ENCODE data around the gene HLA-DMA.
A peak's percentile ranks its signal among the peaks of the same experiment; 100 is the strongest.

Gene HLA-DMA

GRCh38 chr6:32964776-32965175, 11.9 kb upstream of the HLA-DMA start:
- no peak for TF ChIP-seq CTCF (IDR thresholded peaks at IDR 0.05; ENCODE audit: low read length, missing control alignments)
- no peak for DNase-seq (ENCODE audit: low read depth)
- no peak overlapping the region for H3K4me3 ChIP-seq (replicated peaks; ENCODE audit: low read depth, low read length)

DNA sequence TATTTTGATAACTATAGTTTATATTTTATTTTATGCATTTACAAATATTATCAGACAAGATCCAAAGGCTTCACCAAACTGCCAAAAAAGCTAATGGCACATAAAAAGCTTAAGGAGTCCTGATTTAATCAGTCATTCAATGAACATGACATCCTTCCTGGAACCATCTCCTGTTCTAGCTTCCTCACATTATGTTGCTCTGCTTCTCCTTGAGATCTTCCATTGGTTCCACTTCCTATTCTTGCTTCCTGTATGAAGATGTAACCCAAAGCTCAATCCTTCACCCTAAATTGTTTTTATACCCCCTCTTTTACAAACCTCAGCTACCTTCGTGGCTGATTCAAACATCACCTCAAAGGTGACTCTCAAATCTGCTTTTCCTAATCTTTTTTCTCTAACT, 11.0 kb upstream of the HLA-DMA start:
- TF ChIP-seq CTCF (IDR thresholded peaks at IDR 0.05; ENCODE audit: low read length, missing control alignments), result no peak

GRCh38 chr6:32962213-32962826, 9.4 kb upstream of the HLA-DMA start:
- DNase-seq (ENCODE audit: low read depth), result no peak
- TF ChIP-seq CTCF (IDR thresholded peaks at IDR 0.05; ENCODE audit: low read length, missing control alignments), result no peak
- no peak overlapping the region for H3K4me3 ChIP-seq (replicated peaks; ENCODE audit: low read depth, low read length)

More for the DNA sequence above, 11.0 kb upstream of the HLA-DMA start:
- DNase-seq (ENCODE audit: low read depth), result no peak
- no peak overlapping the region for H3K4me3 ChIP-seq (replicated peaks; ENCODE audit: low read depth, low read length)

DNA sequence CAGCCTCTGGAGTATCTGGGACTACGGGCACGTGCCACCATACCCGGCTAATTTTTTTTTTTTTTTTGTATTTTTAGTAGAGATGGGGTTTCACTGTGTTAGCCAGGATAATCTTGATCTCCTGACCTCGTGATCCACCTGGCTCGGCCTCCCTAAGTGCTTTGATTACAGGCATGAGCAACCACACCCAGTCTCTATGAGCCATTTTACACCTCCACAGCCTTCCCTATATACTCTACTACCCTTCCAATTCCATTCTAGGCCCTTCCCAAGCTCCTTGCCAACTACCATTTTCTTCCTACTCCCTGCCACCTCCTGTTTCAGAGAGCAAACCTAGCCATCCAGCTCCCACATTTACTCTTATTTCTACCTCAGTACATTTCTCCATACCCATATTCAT, 7.7 kb upstream of the HLA-DMA start:
- no peak overlapping the region for H3K4me3 ChIP-seq (replicated peaks; ENCODE audit: low read depth, low read length)
- no peak for DNase-seq (ENCODE audit: low read depth)
- TF ChIP-seq CTCF (IDR thresholded peaks at IDR 0.05; ENCODE audit: low read length, missing control alignments), result no peak

DNA sequence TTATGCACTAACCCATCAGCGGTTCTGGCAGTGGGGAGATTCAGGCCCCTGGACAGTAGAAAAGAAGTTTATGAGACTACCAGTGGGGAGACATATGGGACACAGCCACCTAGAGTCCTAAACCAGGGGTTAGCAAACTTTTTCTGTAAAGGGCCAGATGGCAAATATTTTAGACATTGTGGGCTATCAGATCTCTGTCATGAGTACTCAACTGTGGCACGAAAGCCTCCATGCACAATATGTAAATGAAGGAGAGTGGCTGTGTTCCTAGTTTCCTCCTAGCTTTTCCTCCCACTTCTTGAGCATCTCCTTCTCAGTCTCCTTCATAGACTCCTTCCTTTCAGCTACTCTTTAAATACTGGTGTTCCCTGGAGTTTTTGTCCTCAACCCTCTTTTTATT, 3.3 kb upstream of the HLA-DMA start:
- H3K4me3 ChIP-seq (replicated peaks; ENCODE audit: low read depth, low read length), result no peak overlapping the region
- no peak for DNase-seq (ENCODE audit: low read depth)

DNA sequence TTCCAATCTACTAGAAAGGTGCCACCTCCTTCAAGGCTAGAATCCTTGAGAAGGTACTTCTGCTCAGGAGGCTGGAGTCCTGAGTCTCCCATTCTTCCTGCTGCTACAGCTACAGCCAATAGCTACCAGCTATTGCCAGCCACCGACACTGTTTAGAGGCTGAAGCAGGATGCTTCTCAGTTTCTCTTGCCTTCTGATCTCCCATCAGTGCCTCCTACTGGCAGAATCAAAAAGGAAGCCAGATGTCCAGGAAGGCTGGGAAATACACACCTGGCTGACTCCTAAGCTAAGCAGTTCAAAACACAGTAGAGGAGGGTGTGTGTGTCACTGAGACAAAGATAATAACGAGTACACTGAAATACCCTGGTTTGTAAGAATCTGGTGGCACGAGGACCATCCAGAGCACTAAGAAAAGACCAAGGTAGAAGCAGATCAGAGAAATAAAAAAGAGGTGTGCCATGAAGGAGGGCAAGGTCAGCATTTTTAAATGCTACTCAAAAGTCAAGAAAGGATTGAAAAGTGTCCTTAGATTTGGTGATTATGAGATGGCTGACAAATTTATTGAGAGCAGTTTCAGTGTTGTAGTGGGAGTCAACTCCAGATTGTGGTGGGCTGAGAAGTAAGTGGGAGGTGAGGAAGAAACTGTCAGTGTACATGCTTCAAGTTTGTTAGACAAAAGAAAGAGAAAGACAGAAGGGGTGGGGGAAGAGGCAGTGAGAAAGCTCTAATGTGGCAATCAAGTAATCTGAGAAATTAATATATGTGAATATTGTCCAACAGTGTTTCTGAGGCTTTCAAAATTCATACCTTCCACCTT, 2.3 kb upstream of the HLA-DMA start:
- H3K4me3 ChIP-seq (replicated peaks; ENCODE audit: low read depth, low read length), result no peak overlapping the region
- peak; percentile 44 for TF ChIP-seq CTCF (IDR thresholded peaks at IDR 0.05; ENCODE audit: low read length, missing control alignments)
- DNase-seq (ENCODE audit: low read depth), result peak; percentile 30

More for the DNA sequence above, 3.3 kb upstream of the HLA-DMA start:
- no peak for TF ChIP-seq CTCF (IDR thresholded peaks at IDR 0.05; ENCODE audit: low read length, missing control alignments)
